GM12875 (cell line): ENCODE data around the gene ENO3.
A peak's percentile ranks its signal among the peaks of the same experiment; 100 is the strongest.

Source experiments
- H3K4me3 ChIP-seq: one replicate; pipeline ENCODE4 v1.5.1; 2011; ENCODE audit warnings: low read depth, low read length, control low read depth
- TF ChIP-seq, protein P1 (sequence below): IDR thresholded peaks from 2 replicates; pipeline ENCODE4 v1.5.1; 2011; ENCODE audit warnings: low read depth, mild to moderate bottlenecking, control low read depth, inconsistent platforms, low read length, moderate library complexity, borderline replicate concordance; ENCODE audit not compliant: insufficient read depth

The ENO3 gene

DNA sequence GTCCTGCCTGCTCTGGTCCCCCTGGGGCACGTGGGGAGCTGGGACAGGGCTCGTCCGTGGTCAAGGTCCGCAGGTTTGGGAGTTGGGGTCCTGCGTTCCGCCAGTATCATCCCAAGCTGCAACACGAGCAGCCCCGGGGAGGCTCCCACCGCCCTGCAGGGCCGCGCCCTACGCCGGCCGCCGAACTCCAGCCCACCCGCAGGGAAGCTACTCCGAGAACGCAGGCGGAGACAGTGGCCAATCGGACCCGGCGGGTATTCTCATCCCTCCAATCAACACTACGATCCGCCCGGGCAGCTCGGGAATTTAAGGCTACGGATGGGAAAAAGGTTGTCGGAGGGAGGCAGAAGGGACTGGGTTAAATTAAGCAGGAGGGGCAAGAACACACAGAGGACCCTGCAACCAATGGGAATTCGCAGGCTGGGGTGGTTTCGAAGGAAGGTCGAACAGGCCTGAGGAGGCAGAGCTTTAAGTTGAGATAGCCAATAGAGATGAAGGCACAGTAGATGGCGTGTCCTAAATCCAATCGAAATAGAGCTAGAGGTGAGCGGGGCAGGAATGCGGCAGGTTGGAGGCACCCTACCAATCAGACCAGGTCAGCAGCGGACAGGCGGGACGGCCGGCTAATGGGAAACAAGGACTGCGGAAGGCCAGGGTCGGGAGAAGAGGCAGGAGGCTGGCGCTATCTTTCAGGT, 16.1 kb downstream of the ENO3 start:
- TF ChIP-seq, protein P1, sequence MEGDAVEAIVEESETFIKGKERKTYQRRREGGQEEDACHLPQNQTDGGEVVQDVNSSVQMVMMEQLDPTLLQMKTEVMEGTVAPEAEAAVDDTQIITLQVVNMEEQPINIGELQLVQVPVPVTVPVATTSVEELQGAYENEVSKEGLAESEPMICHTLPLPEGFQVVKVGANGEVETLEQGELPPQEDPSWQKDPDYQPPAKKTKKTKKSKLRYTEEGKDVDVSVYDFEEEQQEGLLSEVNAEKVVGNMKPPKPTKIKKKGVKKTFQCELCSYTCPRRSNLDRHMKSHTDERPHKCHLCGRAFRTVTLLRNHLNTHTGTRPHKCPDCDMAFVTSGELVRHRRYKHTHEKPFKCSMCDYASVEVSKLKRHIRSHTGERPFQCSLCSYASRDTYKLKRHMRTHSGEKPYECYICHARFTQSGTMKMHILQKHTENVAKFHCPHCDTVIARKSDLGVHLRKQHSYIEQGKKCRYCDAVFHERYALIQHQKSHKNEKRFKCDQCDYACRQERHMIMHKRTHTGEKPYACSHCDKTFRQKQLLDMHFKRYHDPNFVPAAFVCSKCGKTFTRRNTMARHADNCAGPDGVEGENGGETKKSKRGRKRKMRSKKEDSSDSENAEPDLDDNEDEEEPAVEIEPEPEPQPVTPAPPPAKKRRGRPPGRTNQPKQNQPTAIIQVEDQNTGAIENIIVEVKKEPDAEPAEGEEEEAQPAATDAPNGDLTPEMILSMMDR = no peak
- H3K4me3 ChIP-seq = peak overlapping the region; percentile 93

DNA sequence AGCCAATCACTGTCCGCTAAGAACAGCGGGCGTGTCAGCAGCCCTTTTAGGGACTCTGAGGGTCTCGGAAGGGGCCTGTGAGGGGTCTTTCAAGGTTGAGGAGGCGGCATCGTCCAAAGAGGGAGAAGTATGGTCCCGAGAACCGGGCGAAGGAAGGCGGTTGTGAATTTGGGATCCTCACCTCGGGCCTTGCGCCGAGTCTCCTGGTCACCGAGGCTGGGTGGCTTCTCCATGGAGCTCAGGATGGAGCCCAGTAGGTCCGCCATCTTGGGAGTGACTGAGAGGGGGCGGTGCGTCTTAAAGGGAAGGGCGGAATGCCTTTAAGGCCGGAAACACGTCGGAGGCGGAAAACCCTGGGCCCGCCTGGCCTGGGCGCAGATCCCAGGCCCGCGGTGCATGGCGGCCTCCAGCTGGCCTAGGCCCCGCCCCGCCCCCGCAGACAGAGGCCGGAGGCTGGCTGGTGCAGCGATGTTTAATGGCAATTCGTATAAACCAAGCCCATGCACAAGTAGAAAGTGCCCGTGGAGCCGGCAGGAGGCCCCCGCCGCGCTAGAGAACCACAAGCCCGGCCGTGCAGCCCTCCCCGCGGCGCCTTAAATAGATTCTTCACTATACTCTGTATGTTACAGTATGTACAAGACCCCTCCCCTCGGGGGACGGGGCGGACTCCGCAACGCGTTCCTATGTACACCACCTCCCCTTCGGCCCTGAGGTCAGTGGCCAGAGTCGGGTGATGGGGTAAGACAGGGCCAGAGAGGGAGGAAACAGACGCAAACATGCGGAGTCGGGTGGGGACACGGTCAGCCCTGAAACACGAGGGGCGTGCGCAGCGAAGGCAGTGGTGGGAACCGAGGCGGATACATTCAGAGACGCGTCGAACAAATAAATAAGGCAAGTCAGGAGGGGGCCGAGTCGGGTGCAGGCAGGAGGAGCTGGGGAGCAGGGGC, 16.9 kb downstream of the ENO3 start, which contains the start of gene SPAG7:
TSS of gene SPAG7 (minus strand) at position 279 of the 947 bp plus-strand sequence. CDS start at position 266, 13 bp downstream.
- peak within 1 kb of the TSS; percentile 93 for H3K4me3 ChIP-seq
- TF ChIP-seq, protein P1 = no peak

- TF ChIP-seq, protein P1 = no peak
- H3K4me3 ChIP-seq = peak overlapping the region; percentile 93
These were observed 17.6 kb downstream of the ENO3 start for GRCh38 chr17:4968486-4969046.

DNA sequence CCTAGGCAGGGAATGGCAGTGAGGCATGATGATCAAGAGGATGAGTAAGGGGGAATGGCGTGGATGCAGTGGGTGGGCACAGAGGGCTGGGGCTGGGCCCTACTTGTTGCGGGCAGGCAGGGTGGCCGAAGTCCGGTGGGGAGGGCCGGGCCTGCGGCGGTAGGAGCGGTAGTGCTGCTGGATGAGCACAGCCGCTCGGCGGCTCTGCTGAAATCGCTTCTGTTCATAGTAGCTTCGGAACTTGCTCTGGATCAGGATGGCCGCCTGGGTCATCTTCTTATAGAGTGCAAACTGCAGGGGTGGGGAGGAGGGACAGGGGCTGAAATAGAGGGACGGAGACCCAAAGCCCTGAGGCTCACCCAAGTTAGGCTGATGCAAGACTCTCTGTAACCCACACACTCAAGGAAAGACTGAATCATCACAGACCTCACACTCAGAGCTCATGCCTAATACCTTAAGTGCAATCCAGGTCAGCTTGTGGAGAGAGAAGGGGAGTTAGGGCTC, 18.2 kb downstream of the ENO3 start:
- H3K4me3 ChIP-seq = no peak overlapping the region
- TF ChIP-seq, protein P1 = no peak

GRCh38 chr17:4969551-4970173, 18.7 kb downstream of the ENO3 start:
- H3K4me3 ChIP-seq = no peak overlapping the region
- TF ChIP-seq, protein P1 = no peak

- TF ChIP-seq, protein P1 = no peak
- H3K4me3 ChIP-seq = no peak overlapping the region
These were observed 19.4 kb downstream of the ENO3 start for GRCh38 chr17:4970273-4970672.
